GM10248 (cell line): ENCODE results near the gene CLPTM1L.
"Not testable (repeated sequence)": the region's sequence is repeated elsewhere in the genome, so short reads cannot be mapped to it uniquely, and the experiment has no call there.

Experiments used
- CTCF ChIA-PET: fragments of 300-600 bp; sonication (Branson Sonifier 250); formaldehyde crosslinking; extraction: SDS; loops from one replicate; lab custom pipeline; 2021; ENCODE audit warnings: antibody characterized with exemption; lab: Yijun Ruan, JAX
- POLR2A ChIA-PET: fragments of 350-650 bp; sonication (Branson Sonifier 250); formaldehyde crosslinking; extraction: SDS; loops from one replicate; lab custom pipeline; 2020; ENCODE audit warnings: antibody characterized with exemption; lab: Yijun Ruan, JAX
- DNase-seq: peaks from one replicate; pipeline ENCODE4 v3.0.0; 2012; ENCODE audit errors: extremely low spot score
- CTCF ChIP-seq: IDR thresholded peaks from 2 replicates; pipeline ENCODE4 v1.5.1; 2012; ENCODE audit warnings: mild to moderate bottlenecking, low read depth; ENCODE audit errors: extremely low read depth, missing control alignments, control extremely low read depth

The CLPTM1L gene

GRCh38 chr5:1374679-1375055 lies 29.8 kb upstream of the CLPTM1L start:
- ChIA-PET CTCF (no interaction called here), POLR2A (no interaction called here)
- DNase-seq: no peak
- no peak for TF ChIP-seq CTCF

GRCh38 chr5:1374030-1374678 lies 29.3 kb upstream of the CLPTM1L start:
- CTCF ChIA-PET: no interaction called here
- DNase-seq: no peak
- POLR2A ChIA-PET: no interaction called here
- TF ChIP-seq CTCF: no peak

GRCh38 chr5:1371972-1372342 lies 27.1 kb upstream of the CLPTM1L start:
- POLR2A ChIA-PET, DNase-seq: not testable (repeated sequence)
- CTCF ChIA-PET: interaction anchor here (0.8 to 2.4 kb wide), 2 partner anchors 8 to 13 kb away, joined by 3 to 12 read pairs; no protein-coding TSS in a partner anchor

- TF ChIP-seq CTCF: no peak
- ChIA-PET POLR2A (no interaction called here), CTCF (interaction anchor here (0.8 to 2.4 kb wide), 2 partner anchors 9 to 14 kb away, joined by 3 to 12 read pairs; no protein-coding TSS in a partner anchor)
- DNase-seq: no peak
Measured at GRCh38 chr5:1371218-1371971, 26.5 kb upstream of the CLPTM1L start.

GRCh38 chr5:1370006-1370405 lies 25.1 kb upstream of the CLPTM1L start:
- POLR2A ChIA-PET: no interaction called here
- CTCF ChIA-PET: no interaction called here
- no peak for DNase-seq
- TF ChIP-seq CTCF: no peak

- DNase-seq: no peak
- no peak for TF ChIP-seq CTCF
- POLR2A ChIA-PET: no interaction called here
- CTCF ChIA-PET: interaction anchor here (2.3 kb wide), 1 partner anchor 11 kb away, joined by 10 read pairs; no protein-coding TSS in a partner anchor
Measured at GRCh38 chr5:1368756-1369155, 23.9 kb upstream of the CLPTM1L start.

- no peak for DNase-seq
- TF ChIP-seq CTCF: no peak
- POLR2A ChIA-PET: no interaction called here
- CTCF ChIA-PET: interaction anchor here (2.3 kb wide), 1 partner anchor 12 kb away, joined by 10 read pairs; no protein-coding TSS in a partner anchor
Measured at GRCh38 chr5:1368236-1368635, 23.3 kb upstream of the CLPTM1L start.
